GM18519 (cell line): ENCODE data around the gene NTPCR.

ENCODE experiments used
- ATAC-seq: cut with Tn5 transposase; IDR thresholded peaks from one replicate; pipeline ENCODE4 v1.9.1; 2021; ENCODE audit warnings: mild to moderate bottlenecking, moderate library complexity; ENCODE audit not compliant: unreplicated experiment, low FRiP score

The NTPCR gene

GRCh38 chr1:233005156-233005555, 54.7 kb downstream of the NTPCR start:
- no peak for ATAC-seq

DNA sequence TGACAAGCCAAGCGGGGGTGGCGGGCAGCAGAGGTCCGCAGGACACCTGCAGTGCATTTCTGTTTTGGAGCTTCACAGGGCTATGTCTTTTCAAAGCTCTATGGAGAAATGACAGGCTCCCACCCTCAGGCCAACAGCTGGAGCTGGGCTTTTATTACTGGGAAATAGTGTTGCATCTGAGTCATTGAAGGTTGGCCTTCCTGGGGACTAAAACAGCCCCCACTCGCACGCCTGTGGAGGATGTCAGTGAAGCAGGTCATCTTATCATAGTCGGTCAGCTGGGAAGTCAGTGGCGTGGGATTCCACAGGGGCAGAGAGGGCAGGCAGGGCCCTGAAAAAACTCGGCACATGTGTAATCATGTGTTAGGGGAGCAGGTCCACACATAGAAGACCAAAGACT, 55.3 kb downstream of the NTPCR start:
- ATAC-seq, result no peak

DNA sequence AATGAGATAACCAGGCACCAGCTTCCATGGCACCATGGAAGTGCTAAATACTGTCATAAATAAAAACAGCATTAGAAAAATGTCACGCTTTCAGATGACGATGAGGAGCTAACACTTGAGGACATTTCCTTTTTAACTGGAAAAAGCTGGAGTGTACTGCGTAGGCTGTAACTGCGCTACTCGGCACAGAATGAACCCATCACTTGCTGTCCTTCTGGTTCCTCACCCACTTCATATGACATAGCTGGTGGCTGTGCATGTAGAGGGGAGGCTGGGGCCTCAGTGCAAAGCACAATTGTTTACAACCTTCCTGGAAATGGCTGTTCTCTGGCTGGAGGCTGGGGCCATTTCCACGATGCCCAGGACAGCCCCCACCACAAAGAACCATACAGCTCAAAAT, 55.7 kb downstream of the NTPCR start:
- ATAC-seq, result no peak

DNA sequence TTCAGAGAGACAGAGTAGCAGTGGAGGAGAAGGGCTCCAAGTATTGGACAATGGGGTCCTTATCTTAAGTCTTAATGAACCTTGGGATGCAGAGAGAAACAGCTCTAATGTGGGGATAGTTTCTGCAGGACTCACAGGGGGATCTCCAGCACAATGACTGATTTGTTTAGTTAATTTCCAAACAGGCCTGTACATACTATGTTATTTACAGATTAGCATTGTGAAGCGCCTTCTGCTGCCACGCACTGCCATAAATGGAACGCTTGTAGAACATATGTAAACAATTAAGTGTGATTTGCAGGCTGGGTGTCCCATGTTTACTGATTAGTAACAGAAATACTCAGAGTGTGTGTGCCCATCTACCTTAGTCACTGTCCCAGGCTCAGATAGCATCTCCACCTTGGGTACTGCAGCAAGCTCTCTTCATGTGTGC, 56.1 kb downstream of the NTPCR start:
- ATAC-seq, result no peak

DNA sequence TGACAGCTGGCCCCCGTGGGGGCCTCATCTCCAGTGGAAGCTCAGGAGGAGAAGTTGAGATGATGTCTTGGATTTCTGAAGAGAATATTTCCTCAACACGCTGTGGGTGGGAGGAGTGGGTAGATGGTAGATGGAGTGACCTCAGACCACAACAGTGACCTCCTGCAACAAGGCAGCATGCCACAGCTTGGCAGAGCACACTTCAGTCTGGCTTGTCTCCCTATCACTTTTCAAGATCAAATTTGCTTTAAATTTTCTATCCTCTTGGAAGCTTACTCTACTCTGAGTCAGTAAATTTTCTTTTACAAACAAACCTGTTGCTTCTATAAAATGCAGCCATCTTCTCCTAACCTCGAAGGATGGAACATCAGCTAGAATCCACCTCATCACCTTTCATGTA, 59.7 kb downstream of the NTPCR start:
- ATAC-seq, result no peak

DNA sequence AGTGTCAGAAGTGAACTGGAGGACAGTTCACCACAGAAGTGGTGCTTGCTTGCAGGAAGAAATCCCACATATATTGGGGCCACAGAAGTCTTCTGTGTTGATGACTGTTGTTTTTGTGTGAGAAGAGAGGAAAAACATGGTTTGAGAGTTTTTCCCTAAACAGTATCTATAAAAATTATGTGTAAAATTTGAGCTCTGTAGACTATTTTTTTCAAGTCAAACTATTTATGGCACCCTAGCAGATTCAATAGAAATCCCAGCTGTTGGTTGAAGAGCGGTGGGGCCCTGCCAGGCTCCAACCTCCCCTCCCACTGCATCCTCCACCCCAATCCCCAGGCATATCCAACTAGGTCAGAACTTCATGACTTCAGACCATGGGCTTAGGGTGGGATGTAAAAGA, 61.6 kb downstream of the NTPCR start:
- ATAC-seq, result no peak

DNA sequence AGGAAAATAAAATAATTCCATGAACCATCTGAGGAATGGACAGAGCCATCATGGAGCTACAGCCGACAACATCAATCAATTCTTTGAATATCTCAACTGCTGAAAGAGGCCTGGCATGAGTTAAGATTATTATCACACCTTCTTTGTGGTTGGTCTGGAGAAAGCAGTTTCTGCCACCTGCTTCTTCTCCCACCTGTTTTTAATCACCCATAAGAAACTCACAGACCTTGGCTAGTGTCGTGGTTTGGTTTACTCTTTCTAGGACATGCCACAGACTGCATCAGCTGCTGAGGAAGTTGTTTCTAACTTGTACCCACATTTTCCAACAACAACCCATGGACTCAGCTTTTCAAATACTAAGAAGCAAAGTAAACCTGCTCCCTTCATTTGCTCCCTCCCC, 65.6 kb downstream of the NTPCR start:
- no peak for ATAC-seq

GRCh38 chr1:233016798-233017197, 66.4 kb downstream of the NTPCR start:
- ATAC-seq, result no peak

DNA sequence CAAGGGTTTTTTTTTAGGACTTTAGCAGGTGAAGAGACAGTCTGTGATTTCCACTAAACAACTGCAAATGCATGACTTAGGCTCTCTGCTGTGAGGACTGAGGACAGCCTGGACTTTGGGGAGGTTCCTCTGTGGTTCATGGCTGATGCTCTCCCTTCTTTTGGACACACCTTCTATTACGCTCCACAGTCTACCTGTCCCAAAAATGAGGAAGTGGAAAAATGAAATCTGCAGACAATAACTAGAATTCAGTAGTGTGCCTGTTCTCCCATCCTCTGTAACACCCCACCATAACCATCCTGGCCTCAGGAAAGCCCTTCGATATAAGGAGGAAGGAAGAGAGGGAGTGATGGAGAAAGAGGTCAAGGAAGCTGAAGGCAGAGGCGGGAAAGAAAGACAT, 68.7 kb downstream of the NTPCR start:
- ATAC-seq, result no peak

DNA sequence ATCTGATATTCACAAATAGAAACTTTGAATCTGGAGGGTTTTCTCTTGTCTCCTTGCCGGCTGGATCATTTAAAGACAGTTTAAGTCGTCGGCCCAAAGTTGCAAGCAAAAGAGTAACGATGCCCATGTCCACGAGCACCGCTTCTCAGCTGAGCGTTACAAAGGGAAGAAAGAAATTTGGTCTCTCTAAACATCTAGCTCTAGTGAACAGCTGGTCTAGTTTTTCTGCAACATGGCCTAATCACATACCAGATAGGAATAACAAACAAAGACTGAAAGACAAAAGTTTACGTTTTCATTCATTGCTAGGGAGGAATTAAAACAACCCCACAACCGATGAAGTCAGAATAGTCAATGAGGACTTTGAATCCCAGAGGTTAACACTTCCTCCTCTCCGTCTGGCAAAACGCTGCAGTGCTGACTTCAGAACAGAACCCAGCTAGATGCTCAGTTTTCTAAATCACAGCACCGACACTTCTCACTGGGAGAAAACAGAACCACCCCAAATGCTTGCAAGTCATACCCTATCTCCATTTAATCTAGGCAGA, 69.4 kb downstream of the NTPCR start:
- no peak for ATAC-seq

DNA sequence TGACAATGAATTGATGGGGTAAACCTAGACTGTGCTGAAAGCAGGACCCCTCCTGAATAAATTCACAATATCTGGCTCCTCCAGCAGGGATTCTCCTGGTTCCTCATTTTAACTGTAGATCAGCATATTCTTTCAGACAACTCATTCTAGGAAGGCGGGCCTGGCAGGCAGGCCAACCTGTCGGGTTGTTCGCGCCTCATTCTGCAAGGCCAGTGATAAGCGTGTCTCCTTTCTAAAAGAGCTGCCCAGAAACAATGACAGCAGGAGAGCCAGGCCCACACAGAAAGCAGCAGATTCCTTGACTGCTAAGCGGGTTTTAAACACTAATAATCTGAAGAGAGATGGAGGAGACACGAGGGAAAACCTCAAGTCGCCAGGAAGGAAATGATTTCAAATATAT, 70.0 kb downstream of the NTPCR start:
- ATAC-seq, result no peak

DNA sequence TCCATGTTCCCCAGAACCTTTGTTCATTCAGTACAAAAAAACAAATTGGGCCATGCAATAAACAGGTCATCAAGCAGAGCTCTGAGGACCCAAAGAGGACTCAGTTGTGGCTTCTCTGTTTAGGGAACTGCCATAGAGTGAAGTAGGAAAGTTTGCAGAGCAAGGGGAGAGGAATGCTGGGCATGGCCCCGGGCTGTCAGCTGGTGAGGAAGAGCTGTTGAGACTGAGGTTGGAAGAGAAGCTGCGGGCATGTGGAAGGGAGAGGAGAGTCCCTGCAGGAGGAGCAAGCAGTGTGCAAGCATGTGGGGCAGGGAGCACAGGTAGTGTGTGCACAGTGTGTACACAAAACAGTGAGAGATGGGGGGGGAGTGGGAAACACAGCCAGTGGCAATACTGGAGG, 71.8 kb downstream of the NTPCR start:
- no peak for ATAC-seq

DNA sequence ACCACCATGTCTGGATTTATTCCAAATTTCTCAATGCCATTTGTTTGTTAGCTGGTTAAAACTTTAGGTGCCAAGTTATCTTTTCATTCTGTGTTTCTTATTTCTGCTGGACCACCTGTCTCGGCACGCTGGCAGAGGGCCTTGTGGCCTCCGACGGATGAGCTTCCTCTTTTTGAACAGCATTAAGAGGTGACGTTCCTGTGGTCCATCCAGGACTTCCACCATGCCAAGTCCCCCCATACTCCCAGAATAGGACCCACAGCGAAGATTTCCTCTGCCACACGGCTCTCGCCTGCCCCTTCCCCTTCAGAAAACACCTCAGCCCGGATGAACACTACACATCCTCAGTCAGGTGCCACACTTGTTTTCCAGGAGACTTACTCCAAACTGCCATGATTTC, 73.8 kb downstream of the NTPCR start:
- no peak for ATAC-seq

- ATAC-seq, result no peak
These were observed 74.7 kb downstream of the NTPCR start for GRCh38 chr1:233025157-233025556.

DNA sequence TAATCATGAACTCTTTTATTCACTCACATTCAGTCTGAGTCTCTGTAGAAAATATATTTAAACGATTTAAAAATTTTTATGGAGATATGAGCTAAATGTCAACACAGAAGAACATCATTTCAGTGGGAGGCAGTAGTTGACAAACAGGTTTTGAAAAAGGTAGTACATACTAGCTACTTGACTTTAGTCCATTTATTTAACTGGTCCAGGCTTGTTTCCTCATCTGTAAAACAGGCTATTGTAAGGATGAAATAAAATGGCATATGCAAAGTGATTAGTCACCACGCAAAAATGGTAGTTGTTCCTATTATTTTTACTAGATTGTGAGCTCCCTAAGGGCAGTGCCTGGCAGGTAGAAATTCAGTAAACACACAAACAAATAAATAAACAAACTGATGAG, 75.2 kb downstream of the NTPCR start:
- no peak for ATAC-seq

DNA sequence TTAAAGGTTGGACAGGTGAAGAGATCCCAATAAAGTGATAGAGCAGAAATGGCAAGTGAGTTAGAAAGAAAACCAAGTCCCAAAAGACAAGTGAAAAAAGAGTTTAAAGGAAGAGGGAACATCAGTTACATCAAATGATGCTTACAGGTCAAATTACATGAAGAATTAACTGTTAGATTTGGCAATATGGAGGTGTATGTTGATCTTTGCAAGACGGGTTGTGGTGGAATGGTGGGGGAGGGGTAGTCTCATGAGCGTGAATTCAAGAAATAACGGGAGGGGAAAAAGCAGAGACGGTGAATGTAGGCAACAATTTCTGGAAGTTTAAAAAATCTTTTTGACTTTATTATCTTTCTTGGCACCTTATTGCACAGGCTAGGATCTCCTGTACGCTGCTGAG, 76.6 kb downstream of the NTPCR start:
- no peak for ATAC-seq

GRCh38 chr1:233031521-233031920, 81.1 kb downstream of the NTPCR start:
- ATAC-seq, result no peak

GRCh38 chr1:233032916-233033315, 82.5 kb downstream of the NTPCR start:
- ATAC-seq, result no peak

- ATAC-seq, result no peak
These were observed 83.0 kb downstream of the NTPCR start for GRCh38 chr1:233033361-233033760.
